K562 (cell line): Measurements from ENCODE around the gene NAV2. TPM values are rescaled to one million over a fixed set of nuclear protein-coding genes. Genes with fewer than 3 reads are reported as not detected.

ENCODE experiments used
- ATAC-seq: fragments of 200-7000 bp; cut with Tn5 transposase; 3 replicates; pipeline ENCODE4 v1.9.1; 2020; ENCODE audit warnings: moderate library complexity
- BruUV-seq: library from RNA; stranded (reverse); fragments of 400-500 nt; replicated peaks from 2 replicates; lab custom pipeline; 2021; lab: Mats Ljungman, UMichigan
- CTCF ChIA-PET: fragments of 300-600 bp; formaldehyde crosslinking; extraction: SDS; loops from one replicate; lab custom pipeline; 2021; ENCODE audit warnings: low intra/inter-chr PET ratio; lab: Yijun Ruan, JAX
- POLR2A ChIA-PET: fragments of 300-600, 350-650 bp; sonication (Branson Sonifier 250); formaldehyde crosslinking; extraction: SDS; loops from one replicate; lab custom pipeline; 2021; ENCODE audit warnings: antibody characterized with exemption, inconsistent platforms; lab: Yijun Ruan, JAX
- DNase-seq, 4 experiments: peaks; one replicate each; pipeline versions ENCODE4 v3.0.0 to v3.0.0-alpha.2; 2011 to 2018; ENCODE audit warnings: low spot score in 3 of 4, mixed read lengths in 3 of 4; ENCODE audit errors: extremely low read depth in 1 of 4
- FAIRE-seq: peaks from 2 replicates; lab custom pipeline; 2011; peaks lifted over from hg19 to GRCh38; lab: Jason Lieb, UNC
- H2AFZ ChIP-seq: 2 replicates; pipeline ENCODE4 v1.6.0; 2011; ENCODE audit warnings: low read depth, low read length, control low read depth, inconsistent platforms
- H3K27ac ChIP-seq: fragments of 200-600 bp; 3 replicates; pipeline ENCODE4 v1.8.0; 2011; ENCODE audit warnings: low read depth, mild to moderate bottlenecking, control low read depth, inconsistent platforms, low read length, moderate library complexity, mixed read lengths; ENCODE audit errors: extremely low read depth
- H3K27me3 ChIP-seq, 2 experiments: fragments of 300-600 bp in 1 of 2; 2 replicates in 1 of 2; 3 replicates in 1 of 2; pipeline versions ENCODE4 v1.6.0 to v1.8.0; 2011; ENCODE audit warnings: inconsistent platforms in 2 of 2, low read length in 2 of 2, mild to moderate bottlenecking in 1 of 2, mixed read lengths in 1 of 2, moderate library complexity in 1 of 2; ENCODE audit not compliant: control insufficient read depth in 2 of 2, insufficient read depth in 2 of 2
- H3K36me3 ChIP-seq: fragments of 300-600 bp; 3 replicates; pipeline ENCODE4 v1.8.0; 2011; ENCODE audit warnings: mild to moderate bottlenecking, low read length, inconsistent platforms; ENCODE audit not compliant: control insufficient read depth, insufficient read depth
- H3K4me1 ChIP-seq, 2 experiments: fragments of 200-600 bp in 1 of 2; replicated peaks in 1 of 2; 2 replicates in 1 of 2; 3 replicates in 1 of 2; pipeline versions ENCODE4 v1.5.1 to v1.8.0; 2011; ENCODE audit warnings: inconsistent platforms in 2 of 2, low read length in 2 of 2, mild to moderate bottlenecking in 1 of 2, mixed read lengths in 1 of 2, moderate library complexity in 1 of 2; ENCODE audit not compliant: control insufficient read depth in 2 of 2, insufficient read depth in 2 of 2
- H3K4me2 ChIP-seq: 2 replicates; pipeline ENCODE4 v1.6.1; 2011; ENCODE audit warnings: low read length, control low read depth, inconsistent platforms, mixed read lengths; ENCODE audit not compliant: insufficient read depth
- H3K4me3 ChIP-seq: fragments of 200-600 bp; sonication (generic), shearing (Covaris generic); 2 replicates; pipeline ENCODE4 v1.5.1; 2016; ENCODE audit warnings: control low read depth, inconsistent platforms
- H3K79me2 ChIP-seq: fragments of 200-600 bp; 3 replicates; pipeline ENCODE4 v1.8.0; 2011; ENCODE audit warnings: low read length, inconsistent platforms; ENCODE audit not compliant: control insufficient read depth, insufficient read depth
- H3K9ac ChIP-seq, 2 experiments: 2 replicates each; pipeline versions ENCODE4 v1.6.0 to v1.6.1; 2011; ENCODE audit warnings: low read depth in 2 of 2, low read length in 2 of 2, control low read depth in 1 of 2, inconsistent platforms in 1 of 2, mild to moderate bottlenecking in 1 of 2, mixed read lengths in 1 of 2; ENCODE audit not compliant: insufficient read depth in 1 of 2
- H3K9me1 ChIP-seq: one replicate; pipeline ENCODE4 v1.6.0; 2011; ENCODE audit warnings: inconsistent platforms, mild to moderate bottlenecking, low read length, moderate library complexity; ENCODE audit not compliant: control insufficient read depth, insufficient read depth
- H3K9me3 ChIP-seq: replicated peaks from 2 replicates; pipeline ENCODE4 v1.5.1; 2011; ENCODE audit warnings: low read depth, low read length, inconsistent platforms; ENCODE audit not compliant: control insufficient read depth, insufficient read depth
- H4K20me1 ChIP-seq: replicated peaks from 2 replicates; pipeline ENCODE4 v1.6.1; 2011; ENCODE audit warnings: low read length, inconsistent platforms, mixed read lengths; ENCODE audit not compliant: control insufficient read depth, insufficient read depth
- CHCHD3 ChIP-seq: fragments of 250-450 bp; sonication (Bioruptor Pico); IDR thresholded peaks from 2 replicates; pipeline ENCODE4 v2.1.2; 2022; ENCODE audit warnings: mild to moderate bottlenecking
- ILK ChIP-seq: fragments of 450-650 bp; IDR thresholded peaks from 2 replicates; pipeline ENCODE4 v1.6.1; 2016; ENCODE audit warnings: missing genetic modification characterization, low read depth, mild to moderate bottlenecking, missing compliant biosample characterization, moderate library complexity, borderline replicate concordance
- MAFF ChIP-seq: IDR thresholded peaks from 2 replicates; pipeline ENCODE4 v1.6.1; 2012; ENCODE audit warnings: low read length, improper control_type of control experiment
- MCM7 ChIP-seq, 2 experiments: fragments of 450-650 bp; IDR thresholded peaks; 2 replicates each; pipeline ENCODE4 v1.6.1; 2016 to 2018
- RAD21 ChIP-seq, 2 experiments: fragments of 250-450 bp in 1 of 2; fragments of 450-650 bp in 1 of 2; sonication (Bioruptor Pico) in 1 of 2; formaldehyde crosslinking in 1 of 2; IDR thresholded peaks in 1 of 2; conservative IDR thresholded peaks in 1 of 2; 2 replicates each; pipeline versions ENCODE4 v1.4.0 to v1.8.0; 2020 to 2022; ENCODE audit warnings: mild to moderate bottlenecking in 2 of 2, moderate library complexity in 1 of 2
- RB1 ChIP-seq: fragments of 450-650 bp; IDR thresholded peaks from 2 replicates; pipeline ENCODE4 v1.6.1; 2017; ENCODE audit warnings: low read depth, mild to moderate bottlenecking
- ZNF143 ChIP-seq: sonication (generic); formaldehyde crosslinking; IDR thresholded peaks from 2 replicates; pipeline ENCODE4 v1.9.0; 2022; ENCODE audit warnings: mild to moderate bottlenecking, missing genetic modification reagents
- ZZZ3 ChIP-seq: fragments of 450-650 bp; IDR thresholded peaks from 2 replicates; pipeline ENCODE4 v1.6.1; 2016; ENCODE audit warnings: antibody characterized with exemption, mild to moderate bottlenecking, moderate library complexity
- WGBS: fragments of 100-300 bp; shearing (Covaris generic); methylation state at CpG from one replicate; pipeline ENCODE4 v1.1.6; 2016; ENCODE audit warnings: low coverage, mixed read lengths; ENCODE audit not compliant: insufficient coverage; ENCODE audit errors: missing lambda C conversion rate; 5-methylcytosine and 5-hydroxymethylcytosine counted together
- in situ Hi-C: fragments of 300-500 bp; cut with MboI; formaldehyde crosslinking; loops from 4 replicates; pipeline ENCODE4 v1.15.0; 2018; ENCODE audit warnings: inconsistent platforms, mixed read lengths
- intact Hi-C: fragments of 100-400 bp; cut with micrococcal nuclease; formaldehyde crosslinking; loops from 2 replicates; pipeline ENCODE4 v1.14.2; 2022
- polyA plus RNA-seq, 8 experiments: library from polyadenylated mRNA; depleted of rRNA in 4 of 8; stranded (reverse) in 5 of 8; unstranded in 3 of 8; fragments of >200 nt; fragmentation: Nextera tagmentation in 2 of 8; fragmentation: Illumina TruSeq in 1 of 8; extraction: Ambion mirVana in 2 of 8; extraction: Trizol in 1 of 8; gene quantifications; 2 replicates each; pipeline versions ENCODE4 v1.2.1 to v1.2.3, GENCODE V29; 2011 to 2014; ENCODE audit warnings: inconsistent platforms in 1 of 8, missing spikeins in 1 of 8
- total RNA-seq, 7 experiments: library from RNA; depleted of rRNA in 6 of 7; stranded (reverse); fragments of >200 nt in 6 of 7; fragmentation: Illumina TruSeq in 2 of 7; extraction: Trizol in 2 of 7; gene quantifications; 2 replicates each; pipeline versions ENCODE4 v1.2.1 to v1.2.3, GENCODE V29; 2011 to 2021; ENCODE audit warnings: low replicate concordance in 1 of 7
- TF ChIP-seq, protein P1 (sequence below): fragments of 250-450 bp; sonication (Bioruptor Pico); IDR thresholded peaks from 2 replicates; pipeline ENCODE4 v1.5.0; 2020; ENCODE audit warnings: mild to moderate bottlenecking, borderline replicate concordance
- TF ChIP-seq, protein P2 (sequence below): fragments of 450-650 bp; IDR thresholded peaks from 2 replicates; pipeline ENCODE4 v1.6.1; 2016; ENCODE audit warnings: mild to moderate bottlenecking

The NAV2 gene
- total and polyA plus RNA-seq, 9 of the 15 experiments (the other 6 are each of a cell fraction or from before 2014, with no cell fraction given) = 0.03 to 0.35 (median 0.05) TPM

DNA sequence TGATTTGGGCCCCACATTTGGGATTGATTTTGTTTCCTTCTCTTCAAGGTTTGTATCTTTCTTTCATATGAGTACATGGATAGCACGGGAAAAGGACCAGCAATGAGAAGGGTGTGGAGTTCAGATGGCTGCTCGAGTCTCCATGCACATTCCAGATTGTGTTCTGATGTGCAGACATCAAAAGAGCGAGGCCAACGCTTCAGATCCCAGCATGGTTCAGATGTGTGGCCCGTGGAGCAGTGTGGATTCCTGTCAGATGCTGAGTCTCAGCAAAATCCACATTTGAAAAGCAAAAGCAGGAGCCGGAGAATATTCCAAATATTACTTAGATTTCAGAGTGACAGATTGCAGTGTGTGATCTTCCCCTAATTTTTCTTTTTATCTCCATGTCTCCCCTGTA is 228.2 kb downstream of the NAV2 start:
- Histone ChIP-seq H4K20me1 (no peaks in the 10 kb centered on the region), H3K4me3 (no peak overlapping the region), H3K9me3 (no peaks in the 10 kb centered on the region), H3K4me1 (no peaks in the 10 kb centered on the region), H3K4me2 (no peak overlapping the region), H3K36me3 (no peaks in the 10 kb centered on the region), H3K79me2 (no peaks in the 10 kb centered on the region), H3K9me1 (no peaks in the 10 kb centered on the region), H3K27ac (no peak overlapping the region), H2AFZ (no peak overlapping the region), H3K27me3 (peaks cover 11 to 30% of the 10 kb centered on the region in 2 experiments; a peak in 4 of 5 replicates), H3K9ac (no peak overlapping the region)
- TF ChIP-seq ILK (tag) (no peak), ZZZ3 (no peak), MCM7 (IDR thresholded peaks at IDR 0.05) (no peak), ZNF143 (CRISPR knock-in tag) (no peak), MAFF (no peak), RB1 (no peak), RAD21 (CRISPR knock-in tag; conservative IDR thresholded peaks at IDR 0.05 in 1 of 2, IDR thresholded peaks at IDR 0.05 in 1 of 2) (no peak), CHCHD3 (CRISPR knock-in tag) (no peak)
- TF ChIP-seq, protein P1, sequence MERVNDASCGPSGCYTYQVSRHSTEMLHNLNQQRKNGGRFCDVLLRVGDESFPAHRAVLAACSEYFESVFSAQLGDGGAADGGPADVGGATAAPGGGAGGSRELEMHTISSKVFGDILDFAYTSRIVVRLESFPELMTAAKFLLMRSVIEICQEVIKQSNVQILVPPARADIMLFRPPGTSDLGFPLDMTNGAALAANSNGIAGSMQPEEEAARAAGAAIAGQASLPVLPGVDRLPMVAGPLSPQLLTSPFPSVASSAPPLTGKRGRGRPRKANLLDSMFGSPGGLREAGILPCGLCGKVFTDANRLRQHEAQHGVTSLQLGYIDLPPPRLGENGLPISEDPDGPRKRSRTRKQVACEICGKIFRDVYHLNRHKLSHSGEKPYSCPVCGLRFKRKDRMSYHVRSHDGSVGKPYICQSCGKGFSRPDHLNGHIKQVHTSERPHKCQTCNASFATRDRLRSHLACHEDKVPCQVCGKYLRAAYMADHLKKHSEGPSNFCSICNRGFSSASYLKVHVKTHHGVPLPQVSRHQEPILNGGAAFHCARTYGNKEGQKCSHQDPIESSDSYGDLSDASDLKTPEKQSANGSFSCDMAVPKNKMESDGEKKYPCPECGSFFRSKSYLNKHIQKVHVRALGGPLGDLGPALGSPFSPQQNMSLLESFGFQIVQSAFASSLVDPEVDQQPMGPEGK (CRISPR knock-in tag) = no peak
- TF ChIP-seq, protein P2, sequence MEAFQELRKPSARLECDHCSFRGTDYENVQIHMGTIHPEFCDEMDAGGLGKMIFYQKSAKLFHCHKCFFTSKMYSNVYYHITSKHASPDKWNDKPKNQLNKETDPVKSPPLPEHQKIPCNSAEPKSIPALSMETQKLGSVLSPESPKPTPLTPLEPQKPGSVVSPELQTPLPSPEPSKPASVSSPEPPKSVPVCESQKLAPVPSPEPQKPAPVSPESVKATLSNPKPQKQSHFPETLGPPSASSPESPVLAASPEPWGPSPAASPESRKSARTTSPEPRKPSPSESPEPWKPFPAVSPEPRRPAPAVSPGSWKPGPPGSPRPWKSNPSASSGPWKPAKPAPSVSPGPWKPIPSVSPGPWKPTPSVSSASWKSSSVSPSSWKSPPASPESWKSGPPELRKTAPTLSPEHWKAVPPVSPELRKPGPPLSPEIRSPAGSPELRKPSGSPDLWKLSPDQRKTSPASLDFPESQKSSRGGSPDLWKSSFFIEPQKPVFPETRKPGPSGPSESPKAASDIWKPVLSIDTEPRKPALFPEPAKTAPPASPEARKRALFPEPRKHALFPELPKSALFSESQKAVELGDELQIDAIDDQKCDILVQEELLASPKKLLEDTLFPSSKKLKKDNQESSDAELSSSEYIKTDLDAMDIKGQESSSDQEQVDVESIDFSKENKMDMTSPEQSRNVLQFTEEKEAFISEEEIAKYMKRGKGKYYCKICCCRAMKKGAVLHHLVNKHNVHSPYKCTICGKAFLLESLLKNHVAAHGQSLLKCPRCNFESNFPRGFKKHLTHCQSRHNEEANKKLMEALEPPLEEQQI = no peak
- POLR2A ChIA-PET = no interaction called here
- DNase-seq = no peak
- ATAC-seq = no peak
- BruUV-seq = no TSS peak
- intact Hi-C loops = no loop called here
- WGBS = 3% methylated on average over 6 of the region's 6 CpGs
- in situ Hi-C loops = loop anchor here (10.0 to 25.0 kb wide), 2 partner anchors 414 to 671 kb away; no protein-coding TSS in a partner anchor
- CTCF ChIA-PET = no interaction called here
- no peak for FAIRE-seq
